NCI-H748 (cell line): ENCODE data around the gene CDH24.

Experiments
- DNase-seq: peaks from one replicate; lab custom pipeline; 2025; ENCODE audit not compliant: unreplicated experiment; lab: John Stamatoyannopoulos, UW

CDH24 gene

DNA sequence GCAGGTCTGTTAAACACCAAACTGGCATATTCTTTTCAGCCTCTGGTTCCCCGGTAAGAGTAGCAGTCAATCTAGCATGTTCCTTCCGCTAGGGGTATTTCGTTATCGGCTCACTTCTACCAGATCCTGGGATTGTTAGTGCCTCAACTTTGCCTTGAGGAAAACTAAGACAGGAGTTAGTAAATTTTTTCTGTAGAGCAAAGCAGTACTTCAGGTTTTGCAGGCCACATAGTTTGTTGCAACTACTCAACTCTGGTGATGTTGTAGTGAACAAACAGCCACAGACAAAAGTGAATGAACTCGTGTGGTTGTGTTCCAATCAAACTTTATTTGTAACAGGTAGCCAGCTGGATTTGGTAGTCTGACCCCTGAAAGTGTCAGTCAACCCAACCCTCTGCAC is 6.3 kb upstream of the CDH24 start:
- no peak for DNase-seq

DNA sequence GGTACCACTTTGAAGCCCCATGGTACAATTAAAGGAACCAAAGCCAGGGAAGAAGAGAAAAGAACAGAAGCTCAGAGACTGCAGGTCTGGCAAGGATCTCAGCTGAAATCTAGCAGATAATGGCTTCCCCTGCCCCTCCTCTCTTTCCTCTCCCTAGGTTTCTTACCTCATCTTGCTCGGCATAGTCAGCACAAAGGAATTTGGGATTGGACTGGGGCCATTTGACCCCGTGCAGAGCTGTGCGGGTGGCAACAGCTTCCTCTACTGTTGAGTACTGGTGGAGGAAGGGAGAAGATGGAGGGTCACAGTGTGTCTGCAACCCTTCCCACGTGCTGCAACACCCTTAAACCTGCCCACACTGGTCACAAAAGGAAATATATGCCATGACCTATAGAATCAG is 4.7 kb upstream of the CDH24 start:
- no peak for DNase-seq

DNA sequence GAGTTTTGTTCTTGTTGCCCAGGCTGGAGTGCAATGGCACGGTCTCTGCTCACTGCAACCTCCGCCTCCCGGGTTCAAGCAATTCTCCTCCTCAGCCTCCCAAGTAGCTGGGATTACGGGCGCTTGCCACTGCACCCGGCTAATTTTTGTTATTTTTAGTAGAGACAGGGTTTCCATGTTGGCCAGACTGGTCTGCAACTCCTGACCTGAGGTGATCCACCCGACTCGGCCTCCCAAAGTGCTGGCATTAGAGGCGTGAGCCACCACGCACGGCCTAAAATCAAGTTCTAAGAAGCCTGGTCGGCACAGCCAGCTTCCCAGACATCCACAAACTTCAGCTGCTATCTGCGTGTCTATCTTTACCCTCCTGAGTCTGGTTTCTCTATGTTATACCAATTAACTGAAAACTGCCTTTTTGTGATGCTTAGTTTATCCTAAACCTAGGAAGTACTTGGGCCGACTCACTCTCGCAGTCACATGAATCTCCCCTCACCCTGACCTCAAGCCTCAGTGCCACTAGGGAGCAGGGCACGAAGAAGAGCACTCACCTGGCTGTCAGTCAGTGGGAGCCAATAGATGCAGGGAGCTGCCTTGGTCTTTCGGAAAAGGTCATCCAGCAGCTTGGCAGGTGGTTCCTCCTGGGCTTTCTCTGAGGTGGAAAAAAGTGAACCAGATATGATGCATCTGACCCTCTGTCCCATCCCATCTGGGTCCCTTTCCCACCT is 3.4 kb upstream of the CDH24 start:
- DNase-seq, result no peak

DNA sequence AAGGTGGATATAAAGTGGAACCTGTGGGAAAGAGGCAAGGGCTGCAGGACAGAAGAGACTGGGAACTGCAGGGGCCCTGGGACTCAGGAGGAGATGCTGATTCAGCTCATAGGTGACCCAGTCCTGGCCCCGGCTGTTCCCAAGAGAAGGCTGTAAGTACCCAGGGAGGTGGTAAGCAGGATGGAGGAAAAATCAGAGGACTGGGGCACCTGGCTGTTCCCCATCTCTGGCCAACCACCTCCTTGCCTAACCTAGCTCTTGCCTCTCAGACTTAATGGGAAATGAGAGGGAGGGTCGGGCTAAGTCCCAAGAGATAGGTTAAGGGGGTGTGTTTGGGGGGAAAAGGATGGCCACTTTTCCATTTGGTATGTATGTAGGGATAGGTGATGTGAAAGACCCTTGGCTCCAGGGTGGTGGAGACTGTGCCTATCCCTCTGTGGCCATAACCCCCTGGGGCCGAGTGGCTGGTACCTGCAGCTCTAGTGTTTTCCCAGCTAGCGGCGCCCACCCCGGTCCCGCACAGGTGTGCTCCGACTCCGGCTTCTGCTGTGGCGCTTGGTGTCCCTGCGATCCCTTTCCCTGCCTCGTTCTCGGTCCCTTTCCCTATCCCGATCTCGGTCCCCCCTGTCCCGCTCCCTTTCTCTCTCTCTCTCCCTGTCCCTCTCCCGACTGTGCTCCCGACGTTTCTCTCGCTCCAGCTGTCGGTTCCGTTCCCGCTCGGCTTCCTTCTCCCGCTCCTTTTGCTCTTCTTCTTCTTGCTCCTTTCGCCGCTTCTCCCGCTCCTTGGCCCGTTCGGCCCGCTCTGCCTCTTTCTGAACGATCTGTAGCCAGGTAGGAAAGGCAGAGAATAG is 1.6 kb upstream of the CDH24 start:
- DNase-seq, result no peak

DNA sequence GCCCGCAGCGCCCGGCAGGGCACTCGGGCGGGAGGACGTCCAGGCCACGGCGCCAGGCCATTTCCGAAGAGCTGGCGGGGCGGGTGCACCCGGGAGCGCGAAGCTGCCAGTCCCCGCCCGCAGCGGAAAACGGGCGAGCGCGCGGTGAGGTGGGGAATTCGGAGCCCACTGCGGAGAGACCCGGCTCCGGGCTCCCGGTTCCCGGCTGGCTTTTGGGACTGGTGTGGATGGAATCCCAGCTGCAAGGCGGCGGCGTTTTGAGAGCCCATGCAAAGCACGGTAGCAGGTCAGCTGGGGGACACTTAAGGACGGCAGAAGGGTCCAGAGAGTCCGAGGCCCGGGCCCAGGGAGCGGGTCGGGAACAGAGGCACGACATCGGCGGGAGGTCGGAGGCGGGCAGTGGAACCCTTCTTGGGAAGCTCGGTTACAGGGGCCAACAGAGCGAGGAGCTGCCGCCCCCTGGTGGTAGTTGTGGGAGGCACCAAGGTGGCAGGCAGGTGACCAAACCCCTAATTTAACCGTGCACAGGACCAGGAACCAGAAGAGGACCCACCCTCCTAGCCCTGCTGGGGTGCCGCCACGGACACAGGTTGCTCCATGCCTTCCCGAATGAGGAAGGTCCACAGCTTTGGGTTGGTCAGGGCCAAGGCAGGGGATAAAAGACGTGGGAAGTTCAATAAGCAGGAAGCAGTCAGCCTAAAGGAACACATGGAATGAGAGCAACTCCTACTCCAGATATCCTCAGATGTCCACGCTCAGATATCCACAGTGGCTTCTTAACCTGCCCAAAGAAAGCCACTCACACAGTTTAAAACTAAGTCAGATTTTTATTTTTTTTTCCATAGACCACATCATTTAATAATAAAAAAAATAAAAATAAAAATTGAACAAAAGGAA is 685 bp upstream of the CDH24 start:
- DNase-seq, result no peak

DNA sequence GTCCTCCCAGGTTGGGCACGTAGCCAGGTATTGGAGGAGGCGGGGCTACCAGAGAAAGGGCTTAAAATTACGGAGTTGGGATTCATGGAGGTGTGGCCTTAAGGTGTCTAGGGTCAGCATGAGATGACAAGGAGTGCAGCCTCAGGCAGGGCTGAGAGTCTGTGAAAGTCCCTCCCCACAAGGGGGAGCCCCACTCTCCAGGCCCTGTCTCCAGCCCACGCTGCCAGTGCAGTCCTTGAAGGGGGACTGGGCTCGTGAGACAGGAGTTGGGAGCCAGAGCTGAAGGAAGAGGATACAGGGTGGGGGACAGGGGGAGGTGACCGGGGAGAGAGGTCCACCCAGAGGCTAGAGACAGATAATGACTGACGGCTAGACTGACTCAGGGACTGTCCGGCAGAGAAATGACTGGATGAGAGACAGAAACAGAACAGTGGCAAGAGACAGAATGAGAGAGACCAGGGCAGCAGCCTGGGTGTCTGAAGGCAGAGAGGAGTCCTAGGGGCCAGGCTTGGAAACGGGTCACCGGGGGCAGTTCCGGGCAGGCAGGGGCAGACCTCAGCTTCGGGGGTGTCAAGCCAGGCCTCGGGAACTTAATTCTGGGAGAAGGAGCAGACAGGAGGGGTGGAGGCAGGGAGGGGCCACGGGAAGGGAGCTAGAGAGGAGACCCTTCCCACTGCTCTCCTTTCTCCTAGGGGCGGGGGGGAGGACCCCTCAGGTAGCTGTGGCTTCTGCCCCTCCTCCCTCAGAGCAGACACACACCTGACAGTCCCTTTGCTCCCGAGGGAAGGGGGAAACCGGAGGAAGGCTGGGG is 970 bp downstream of the CDH24 start:
- no peak for DNase-seq

DNA sequence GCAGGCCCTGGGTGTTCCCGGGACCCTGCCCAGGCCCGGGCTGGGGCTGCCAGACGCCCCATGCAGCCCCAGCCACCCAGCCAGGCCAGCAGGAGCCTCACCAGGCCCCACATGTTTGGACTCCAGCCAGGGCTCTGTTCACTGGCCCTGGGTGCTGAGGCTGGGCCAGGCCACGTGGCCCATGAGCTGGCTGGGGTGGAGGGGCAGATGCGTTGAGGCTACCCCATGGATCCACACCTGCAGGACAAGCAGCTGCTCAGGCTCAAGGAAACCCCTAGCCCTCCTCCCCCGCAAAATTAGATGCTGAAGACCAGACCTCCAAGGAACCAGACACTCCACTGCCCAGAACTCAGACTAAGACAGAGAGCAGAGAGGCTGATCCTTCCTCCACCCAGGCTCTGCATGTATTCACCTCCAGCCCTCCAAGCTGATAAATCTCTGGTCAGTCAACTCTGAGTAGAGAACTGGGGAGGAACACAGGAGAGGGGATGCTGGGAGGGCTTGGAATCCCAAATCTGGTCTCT is 1.6 kb downstream of the CDH24 start:
- no peak for DNase-seq

DNA sequence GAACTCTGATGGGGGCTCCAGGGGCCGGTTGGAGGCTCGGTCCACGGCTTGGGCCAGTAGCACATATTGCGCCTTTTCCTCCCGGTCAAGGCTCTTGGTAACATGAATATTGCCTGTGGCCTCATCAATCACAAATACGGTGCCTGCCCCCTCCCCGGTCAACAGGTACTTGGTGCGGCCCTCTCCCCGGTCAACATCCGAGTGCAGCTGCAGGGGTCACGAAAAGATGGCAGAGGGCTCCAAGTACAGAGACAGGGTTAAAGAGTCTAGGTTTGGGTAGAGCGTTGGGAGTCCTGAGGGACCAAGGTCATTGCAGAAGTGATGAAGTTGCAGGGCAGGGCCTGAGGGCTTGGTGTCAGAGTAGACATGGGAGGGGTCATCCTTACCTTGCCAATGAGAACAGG is 2.2 kb downstream of the CDH24 start:
- DNase-seq, result no peak

DNA sequence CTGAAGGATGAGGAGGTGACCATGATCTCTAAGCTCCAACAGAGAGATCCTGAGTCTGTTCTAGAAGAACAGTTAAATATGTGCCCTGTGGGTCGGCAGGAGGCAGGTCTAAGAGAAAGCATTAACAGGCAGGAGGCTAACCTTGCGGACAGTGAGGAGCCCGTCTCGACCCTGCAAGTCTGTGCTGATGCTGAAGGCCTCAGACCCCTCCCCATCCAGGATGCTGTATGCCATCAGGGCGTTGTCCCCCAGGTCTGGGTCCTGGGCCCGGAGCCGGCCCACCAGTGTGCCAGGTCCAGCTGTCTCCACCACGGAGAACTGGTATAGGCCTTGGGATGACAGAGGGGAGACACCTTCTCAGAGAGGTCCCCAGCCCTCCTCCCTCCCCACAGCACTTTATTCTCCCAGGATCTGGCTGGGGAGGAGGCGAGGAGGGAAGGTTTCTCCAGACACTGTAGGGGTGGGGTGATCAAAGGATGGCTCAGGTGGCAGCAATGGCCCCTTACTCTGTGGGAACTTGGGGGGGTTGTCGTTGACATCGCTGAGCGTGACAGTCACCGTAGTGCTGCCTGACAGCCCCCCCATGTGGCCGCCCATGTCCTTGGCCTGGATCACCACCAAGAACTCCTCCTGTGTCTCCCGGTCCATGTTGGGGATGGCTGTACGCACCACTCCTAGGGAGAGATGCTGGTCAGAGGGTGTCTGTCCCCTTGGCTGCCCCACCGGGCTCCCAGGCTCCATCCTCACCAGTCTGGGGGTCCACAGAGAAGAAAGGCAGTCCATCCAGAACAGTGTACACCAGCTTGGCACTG is 3.1 kb downstream of the CDH24 start:
- no peak for DNase-seq

DNA sequence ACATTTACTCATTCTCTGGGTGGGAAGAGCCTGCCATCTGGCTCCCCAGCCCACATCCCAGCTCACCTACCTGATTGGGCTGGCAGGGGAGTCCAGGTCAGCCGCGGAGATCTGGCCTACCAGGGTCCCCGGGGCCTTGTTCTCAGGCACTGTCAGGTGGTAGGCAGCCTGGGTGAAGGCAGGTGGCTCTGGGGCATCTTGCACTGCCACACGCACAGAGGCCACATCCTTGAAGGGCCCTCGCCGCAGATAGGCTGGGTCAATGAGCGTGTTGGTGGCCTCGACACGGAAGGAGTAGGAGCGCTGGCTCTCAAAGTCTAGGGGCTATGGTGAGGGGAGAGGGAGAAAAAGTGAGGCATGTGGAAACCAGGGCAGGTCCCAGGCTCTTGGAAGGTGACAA is 3.9 kb downstream of the CDH24 start:
- no peak for DNase-seq

DNA sequence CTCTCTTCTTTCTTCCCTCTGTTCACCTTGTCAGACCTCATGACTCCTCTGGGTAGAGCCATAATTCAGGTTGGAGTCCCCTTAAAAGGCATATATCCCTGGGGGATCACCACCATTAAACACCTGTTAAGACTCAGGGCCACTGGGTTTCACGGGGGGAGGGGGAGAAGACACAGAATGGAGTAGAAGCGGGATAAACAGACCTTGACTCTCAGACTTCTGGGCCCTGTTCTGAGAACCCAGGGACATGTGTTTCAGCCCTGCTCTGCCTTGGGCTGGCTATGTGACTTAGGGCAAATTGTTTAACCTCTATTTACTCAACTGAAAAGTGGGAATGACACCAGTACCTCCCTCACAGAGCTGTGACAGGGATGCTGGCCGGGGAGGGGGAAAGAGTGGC is 4.6 kb downstream of the CDH24 start:
- no peak for DNase-seq

DNA sequence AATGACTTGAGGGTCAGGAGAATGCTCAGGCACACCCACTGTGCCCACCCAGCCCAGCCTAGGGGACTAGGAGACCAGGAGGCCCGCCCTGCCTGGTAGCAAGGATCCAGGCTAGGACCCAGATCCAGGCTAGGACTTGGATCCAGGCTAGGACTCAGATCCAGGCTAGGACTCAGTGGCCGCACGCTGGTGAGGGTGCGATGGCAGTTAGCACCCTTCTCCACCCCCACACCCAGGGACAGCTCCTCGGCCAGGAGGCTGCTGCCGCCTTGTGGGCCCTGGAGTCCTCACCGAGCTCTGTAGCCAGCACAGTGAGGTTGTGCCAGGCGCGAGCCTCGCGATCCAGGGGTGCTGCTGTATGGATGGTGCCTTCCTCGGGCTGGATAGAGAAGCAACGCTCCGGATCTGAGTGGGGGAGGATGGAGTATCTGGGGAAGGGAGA is 5.1 kb downstream of the CDH24 start:
- no peak for DNase-seq

DNA sequence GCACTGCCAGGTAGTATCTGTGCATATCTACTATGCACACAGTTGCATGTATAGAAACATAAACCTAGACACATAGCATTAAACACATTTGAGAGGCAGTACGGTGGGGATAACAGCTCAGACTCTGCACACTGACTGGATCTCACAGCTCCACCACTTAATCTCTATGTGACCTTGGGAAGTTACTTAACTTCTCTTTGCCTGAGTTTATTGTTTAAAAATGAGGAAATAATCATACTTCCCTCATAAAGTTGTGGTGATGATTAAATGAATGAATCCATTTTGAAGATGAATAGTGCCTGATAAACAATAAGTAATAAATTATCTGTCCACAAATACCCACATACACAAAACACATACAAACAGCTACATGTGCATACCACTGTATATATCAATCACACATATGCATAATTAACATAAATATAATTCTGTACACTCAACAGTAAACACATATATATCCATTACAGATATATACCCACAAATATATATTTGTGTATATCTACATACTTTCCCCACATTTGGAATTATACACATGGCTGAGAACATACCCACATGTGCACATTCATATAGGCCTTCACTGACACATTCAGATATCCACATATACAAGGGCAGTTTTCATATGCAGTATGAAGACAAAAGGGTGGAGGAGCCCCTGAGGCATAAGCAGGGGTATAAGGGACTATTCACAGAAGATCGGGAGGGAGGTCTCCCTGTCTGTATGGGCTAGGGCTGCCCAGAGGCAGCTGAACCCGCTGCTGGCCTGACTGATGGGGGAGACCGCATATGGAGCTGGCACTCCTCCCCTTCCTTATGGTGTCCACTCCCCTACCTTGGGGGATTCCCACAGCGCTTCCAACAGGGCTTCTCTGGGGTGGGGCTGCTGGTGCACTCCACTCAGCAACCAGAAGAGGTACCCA is 5.9 kb downstream of the CDH24 start:
- DNase-seq, result no peak

DNA sequence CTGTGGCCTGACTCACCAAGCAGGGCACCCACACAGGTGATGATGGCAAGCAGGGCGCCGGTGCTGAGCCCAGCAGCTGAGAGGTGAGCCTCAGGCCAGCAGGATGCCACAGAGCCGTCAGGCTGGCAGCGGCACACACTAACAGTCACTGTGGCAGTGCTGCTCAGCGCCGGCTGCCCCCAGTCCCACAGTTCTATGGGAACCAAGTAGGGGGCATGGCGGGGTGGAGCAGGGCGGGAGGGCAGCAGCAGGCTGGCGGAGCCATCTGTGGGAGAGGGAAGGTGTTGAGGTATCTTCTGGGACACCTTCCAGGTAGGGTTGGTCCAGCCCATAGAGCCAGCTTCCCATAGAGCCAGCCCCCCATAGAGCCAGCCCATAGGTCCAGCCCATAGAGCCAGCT is 8.3 kb downstream of the CDH24 start:
- DNase-seq, result no peak

DNA sequence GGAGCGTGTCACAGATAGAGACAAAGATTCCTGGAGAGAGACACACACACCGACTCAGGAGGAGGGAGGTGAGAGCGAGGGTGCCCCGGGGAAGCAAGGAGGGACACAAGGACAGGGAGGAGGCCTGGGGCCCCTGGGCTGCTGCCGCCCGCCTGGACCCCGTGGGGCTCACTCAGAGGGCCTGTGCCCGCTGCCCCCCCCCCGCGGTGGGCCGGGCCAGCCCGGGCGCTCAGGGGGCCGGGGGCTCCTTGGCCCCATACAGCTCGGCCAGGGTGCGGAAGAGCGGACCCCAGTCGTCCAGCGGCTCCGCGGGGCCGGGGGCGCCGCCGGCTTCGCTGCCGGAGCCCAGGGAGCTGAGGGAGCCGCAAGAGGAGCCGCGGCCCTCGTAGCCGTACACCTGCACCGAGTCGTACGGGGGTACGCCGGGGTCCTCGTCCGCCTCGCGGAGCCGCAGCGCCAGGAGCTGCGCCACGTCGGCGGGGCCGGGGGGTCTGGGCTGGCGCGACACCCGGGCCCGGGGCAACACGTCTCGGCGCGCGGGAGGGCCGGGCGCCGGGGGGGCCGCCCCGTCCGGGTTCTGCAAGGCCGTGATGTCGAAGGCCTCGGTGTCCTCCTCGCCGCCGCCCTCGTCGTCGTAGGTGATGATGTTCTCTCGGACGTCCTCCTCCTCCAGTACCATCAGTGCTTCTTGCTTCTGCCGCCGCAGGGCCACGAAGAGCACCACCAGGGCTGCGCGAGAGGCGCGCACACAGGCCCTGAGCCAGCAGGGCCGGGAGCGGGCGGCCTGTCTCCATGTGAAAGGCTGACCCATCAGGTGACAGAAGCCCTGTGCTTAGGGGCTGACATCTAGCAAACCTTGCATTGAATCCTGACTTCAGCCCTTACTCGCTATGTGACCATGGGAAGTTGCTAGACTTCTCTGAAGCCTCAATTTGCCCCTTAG is 9.3 kb downstream of the CDH24 start:
- DNase-seq, result no peak

DNA sequence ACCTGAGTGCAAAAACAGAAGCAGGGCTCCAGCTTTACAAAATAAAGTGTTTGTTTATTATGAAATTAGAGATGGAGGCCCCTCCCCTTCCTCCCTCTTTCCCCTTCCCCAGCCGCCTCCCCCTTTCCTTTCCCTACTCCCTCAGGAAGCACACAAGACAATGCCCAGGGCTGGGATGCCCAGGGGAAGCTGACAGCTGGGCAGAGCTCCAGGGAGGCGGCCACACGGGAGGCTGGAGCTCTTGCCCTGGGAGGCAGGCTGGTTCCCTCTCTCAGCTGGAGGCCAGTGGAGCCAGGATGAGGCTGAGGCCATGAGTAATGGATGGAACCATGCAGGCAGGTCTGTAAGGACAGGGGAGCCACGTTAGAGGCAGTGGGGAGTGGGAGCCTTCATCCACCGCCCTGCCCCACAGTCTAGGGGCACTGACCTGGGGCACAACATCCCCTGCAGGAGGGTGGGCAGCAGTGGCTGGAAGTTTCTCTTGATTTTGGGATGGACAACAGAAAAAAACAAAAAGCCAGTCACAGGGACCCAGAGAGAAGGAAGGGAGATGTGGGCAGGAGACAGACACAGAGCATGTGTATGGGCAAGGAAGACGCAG is 10.2 kb downstream of the CDH24 start:
- no peak for DNase-seq
